OCI-LY1 (cell line): ENCODE results near the gene DBN1.

Source experiments
- H2AFZ ChIP-seq: fragments of 200-600 bp; sonication (generic), shearing (Covaris generic); 2 replicates; pipeline ENCODE4 v1.6.0; 2014; ENCODE audit warnings: antibody characterized with exemption, mild to moderate bottlenecking, low read length
- H3F3A ChIP-seq: fragments of 200-600 bp; sonication (generic), shearing (Covaris generic); 2 replicates; pipeline ENCODE4 v1.6.0; 2014; ENCODE audit warnings: mild to moderate bottlenecking, antibody characterized with exemption, low read length, moderate library complexity; ENCODE audit not compliant: insufficient read depth
- H3K27ac ChIP-seq: fragments of 200-600 bp; sonication (generic); 2 replicates; pipeline ENCODE4 v1.5.1; 2014; ENCODE audit warnings: low read length, mixed run types, mild to moderate bottlenecking, low read depth; ENCODE audit not compliant: poor library complexity, severe bottlenecking
- H3K27me3 ChIP-seq: fragments of 200-600 bp; sonication (generic); 2 replicates; pipeline ENCODE4 v1.6.0; 2014; ENCODE audit warnings: antibody characterized with exemption, mild to moderate bottlenecking, low read length, moderate library complexity; ENCODE audit not compliant: insufficient read depth
- H3K36me3 ChIP-seq: fragments of 200-600 bp; sonication (generic); 2 replicates; pipeline ENCODE4 v1.6.1; 2014; ENCODE audit warnings: mild to moderate bottlenecking, antibody characterized with exemption, low read length, moderate library complexity, mixed read lengths; ENCODE audit not compliant: insufficient read depth
- H3K4me1 ChIP-seq: fragments of 200-600 bp; sonication (generic); 2 replicates; pipeline ENCODE4 v1.5.1; 2014; ENCODE audit warnings: mild to moderate bottlenecking, low read length, moderate library complexity; ENCODE audit not compliant: insufficient read depth, severe bottlenecking
- H3K4me2 ChIP-seq: fragments of 200-600 bp; sonication (generic), shearing (Covaris generic); 2 replicates; pipeline ENCODE4 v1.6.1; 2014; ENCODE audit warnings: low read length
- H3K4me3 ChIP-seq: fragments of 200-600 bp; sonication (generic); 2 replicates; pipeline ENCODE4 v1.5.1; 2014; ENCODE audit warnings: low read length, low read depth, mild to moderate bottlenecking, mixed read lengths; ENCODE audit not compliant: poor library complexity, severe bottlenecking
- H3K79me2 ChIP-seq: fragments of 200-600 bp; shearing (Covaris generic); 2 replicates; pipeline ENCODE4 v1.6.1; 2016; ENCODE audit warnings: mixed run types, low read length, mixed read lengths; ENCODE audit not compliant: insufficient read depth
- H3K9ac ChIP-seq: fragments of 200-600 bp; sonication (generic), shearing (Covaris generic); 2 replicates; pipeline ENCODE4 v1.6.1; 2014; ENCODE audit warnings: mild to moderate bottlenecking, low read length, mixed read lengths
- H3K9me2 ChIP-seq: fragments of 200-600 bp; sonication (generic), shearing (Covaris generic); 2 replicates; pipeline ENCODE4 v1.6.1; 2014; ENCODE audit warnings: low read depth, mild to moderate bottlenecking, low read length, mixed read lengths
- H3K9me3 ChIP-seq: fragments of 200-600 bp; shearing (Covaris generic); 2 replicates; pipeline ENCODE4 v1.6.1; 2014; ENCODE audit warnings: low read length, mixed read lengths
- H4K20me1 ChIP-seq: fragments of 200-600 bp; sonication (generic), shearing (Covaris generic); 2 replicates; pipeline ENCODE4 v1.6.0; 2016; ENCODE audit warnings: mild to moderate bottlenecking, low read length; ENCODE audit not compliant: insufficient read depth
- EZH2 ChIP-seq: fragments of 200-600 bp; sonication (generic), shearing (Covaris generic); IDR thresholded peaks from 2 replicates; pipeline ENCODE4 v1.8.0; 2017; ENCODE audit warnings: borderline replicate concordance, mixed run types, mild to moderate bottlenecking, antibody characterized with exemption, low read length, moderate library complexity, mixed read lengths
- TF ChIP-seq, protein P1 (sequence below): fragments of 200-600 bp; sonication (generic), shearing (Covaris generic); IDR thresholded peaks from 2 replicates; pipeline ENCODE4 v1.5.1; 2017; ENCODE audit warnings: mild to moderate bottlenecking, antibody characterized with exemption, low read length, moderate library complexity, mixed read lengths

DBN1 gene

DNA sequence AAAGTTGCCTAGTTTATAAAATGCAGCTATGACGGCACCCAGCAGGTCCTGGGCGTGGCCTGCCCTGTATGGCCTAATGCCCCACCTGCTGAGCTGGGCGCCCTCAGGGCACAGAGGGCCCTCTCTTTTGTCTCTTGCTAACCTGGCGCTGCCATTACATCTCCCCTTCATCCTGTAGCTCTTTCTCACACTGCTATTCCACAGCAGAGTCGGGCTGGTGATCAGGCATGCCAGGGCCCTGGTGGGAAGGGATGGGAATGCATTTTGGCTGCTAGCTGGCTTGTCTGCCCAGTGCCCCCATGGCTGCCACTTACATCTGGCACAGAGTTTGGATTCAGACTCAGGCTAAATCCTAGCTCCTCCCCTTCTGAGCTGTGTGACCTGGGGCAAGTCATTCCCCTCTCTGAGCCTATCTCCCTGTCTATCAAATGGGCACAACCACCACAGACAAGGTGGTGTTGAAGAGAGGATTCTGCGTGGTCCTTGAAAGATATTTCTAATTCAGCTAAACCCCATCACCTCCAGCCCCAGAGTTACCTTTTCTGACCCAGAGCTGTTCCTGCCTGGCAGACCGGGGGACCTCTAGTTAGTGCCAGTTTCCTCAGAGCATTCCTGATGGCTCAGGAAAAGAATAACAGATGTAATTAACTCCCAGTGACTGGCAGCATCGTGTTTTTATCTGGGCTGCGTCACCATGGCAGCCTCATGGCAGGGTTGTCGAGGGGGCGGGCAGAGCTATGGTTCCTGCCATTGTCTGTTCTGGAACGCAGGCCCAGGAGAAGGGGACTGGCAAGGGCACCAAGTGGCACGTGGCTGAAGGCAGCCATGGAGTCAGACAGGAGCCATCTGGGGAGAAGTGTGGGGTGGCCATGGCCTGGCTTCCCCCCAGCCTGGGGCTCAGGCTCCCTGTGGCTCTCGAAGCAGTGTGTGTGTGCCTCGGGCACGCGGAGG lies 20.5 kb downstream of the DBN1 start:
- TF ChIP-seq EZH2 = no peak
- TF ChIP-seq, protein P1, sequence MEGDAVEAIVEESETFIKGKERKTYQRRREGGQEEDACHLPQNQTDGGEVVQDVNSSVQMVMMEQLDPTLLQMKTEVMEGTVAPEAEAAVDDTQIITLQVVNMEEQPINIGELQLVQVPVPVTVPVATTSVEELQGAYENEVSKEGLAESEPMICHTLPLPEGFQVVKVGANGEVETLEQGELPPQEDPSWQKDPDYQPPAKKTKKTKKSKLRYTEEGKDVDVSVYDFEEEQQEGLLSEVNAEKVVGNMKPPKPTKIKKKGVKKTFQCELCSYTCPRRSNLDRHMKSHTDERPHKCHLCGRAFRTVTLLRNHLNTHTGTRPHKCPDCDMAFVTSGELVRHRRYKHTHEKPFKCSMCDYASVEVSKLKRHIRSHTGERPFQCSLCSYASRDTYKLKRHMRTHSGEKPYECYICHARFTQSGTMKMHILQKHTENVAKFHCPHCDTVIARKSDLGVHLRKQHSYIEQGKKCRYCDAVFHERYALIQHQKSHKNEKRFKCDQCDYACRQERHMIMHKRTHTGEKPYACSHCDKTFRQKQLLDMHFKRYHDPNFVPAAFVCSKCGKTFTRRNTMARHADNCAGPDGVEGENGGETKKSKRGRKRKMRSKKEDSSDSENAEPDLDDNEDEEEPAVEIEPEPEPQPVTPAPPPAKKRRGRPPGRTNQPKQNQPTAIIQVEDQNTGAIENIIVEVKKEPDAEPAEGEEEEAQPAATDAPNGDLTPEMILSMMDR = no peak
- H3K27me3 ChIP-seq = no peaks in the 10 kb centered on the region
- peak overlapping the region; percentile 83; the same call in 1 of the 2 replicates for H3K4me2 ChIP-seq
- H3K36me3 ChIP-seq = peaks cover 11% of the 10 kb centered on the region; the same call in 1 of the 2 replicates
- no peak overlapping the region for H3K9ac ChIP-seq
- no peaks in the 10 kb centered on the region for H3K9me2 ChIP-seq
- H3K4me3 ChIP-seq = no peak overlapping the region
- no peak overlapping the region for H2AFZ ChIP-seq
- no peaks in the 10 kb centered on the region for H3K9me3 ChIP-seq
- H3K79me2 ChIP-seq = no peaks in the 10 kb centered on the region
- H3F3A ChIP-seq = no peaks in the 10 kb centered on the region
- H4K20me1 ChIP-seq = no peaks in the 10 kb centered on the region
- H3K27ac ChIP-seq = peak overlapping the region; percentile 21
- H3K4me1 ChIP-seq = peaks cover 50% of the 10 kb centered on the region

DNA sequence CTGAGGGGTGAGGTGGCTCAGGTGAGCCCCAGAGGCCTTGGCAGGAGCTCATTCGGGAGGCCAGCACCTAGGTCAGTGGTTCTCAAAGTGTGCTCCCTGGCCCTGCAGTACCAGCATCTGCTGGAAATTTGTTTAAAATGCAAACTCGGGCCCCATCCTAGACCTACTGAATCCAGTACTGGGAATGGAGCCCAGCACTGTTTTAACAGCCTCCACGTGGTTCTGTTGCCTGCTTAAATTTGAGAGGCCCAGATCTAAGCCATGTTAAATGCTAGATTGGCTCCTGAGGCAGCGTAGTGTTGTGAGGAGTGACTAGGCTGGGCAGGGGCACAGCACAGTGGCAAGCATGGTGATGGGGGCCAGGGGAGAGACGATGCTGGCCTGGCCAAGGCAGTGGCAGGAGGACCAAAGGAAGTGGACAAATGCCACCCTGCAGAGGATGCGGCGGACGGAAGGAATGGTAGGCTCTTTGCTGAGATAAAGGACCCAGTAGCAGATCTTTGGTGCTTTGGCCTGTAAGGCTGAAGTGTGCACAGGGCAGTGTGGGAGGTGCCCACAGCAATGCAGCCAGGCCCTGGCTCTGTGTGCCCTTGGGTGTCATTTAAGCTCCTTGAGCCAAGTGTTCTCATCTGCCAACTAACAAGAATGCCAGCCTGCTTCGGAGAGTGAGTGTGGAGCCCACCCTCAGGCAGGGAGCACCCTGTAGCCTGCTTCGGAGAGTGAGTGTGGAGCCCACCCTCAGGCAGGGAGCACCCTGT lies 22.6 kb downstream of the DBN1 start:
- Histone ChIP-seq H3K27ac (no peak overlapping the region), H3K79me2 (no peaks in the 10 kb centered on the region), H2AFZ (no peak overlapping the region), H3K9me3 (no peaks in the 10 kb centered on the region), H3K27me3 (no peaks in the 10 kb centered on the region), H3K9ac (no peak overlapping the region), H3K4me1 (peaks cover 47% of the 10 kb centered on the region), H3K9me2 (no peaks in the 10 kb centered on the region), H3K4me2 (no peak overlapping the region), H3F3A (no peaks in the 10 kb centered on the region), H3K4me3 (no peak overlapping the region), H3K36me3 (no peaks in the 10 kb centered on the region), H4K20me1 (no peaks in the 10 kb centered on the region)
- TF ChIP-seq, protein P1 = no peak
- no peak for TF ChIP-seq EZH2

DNA sequence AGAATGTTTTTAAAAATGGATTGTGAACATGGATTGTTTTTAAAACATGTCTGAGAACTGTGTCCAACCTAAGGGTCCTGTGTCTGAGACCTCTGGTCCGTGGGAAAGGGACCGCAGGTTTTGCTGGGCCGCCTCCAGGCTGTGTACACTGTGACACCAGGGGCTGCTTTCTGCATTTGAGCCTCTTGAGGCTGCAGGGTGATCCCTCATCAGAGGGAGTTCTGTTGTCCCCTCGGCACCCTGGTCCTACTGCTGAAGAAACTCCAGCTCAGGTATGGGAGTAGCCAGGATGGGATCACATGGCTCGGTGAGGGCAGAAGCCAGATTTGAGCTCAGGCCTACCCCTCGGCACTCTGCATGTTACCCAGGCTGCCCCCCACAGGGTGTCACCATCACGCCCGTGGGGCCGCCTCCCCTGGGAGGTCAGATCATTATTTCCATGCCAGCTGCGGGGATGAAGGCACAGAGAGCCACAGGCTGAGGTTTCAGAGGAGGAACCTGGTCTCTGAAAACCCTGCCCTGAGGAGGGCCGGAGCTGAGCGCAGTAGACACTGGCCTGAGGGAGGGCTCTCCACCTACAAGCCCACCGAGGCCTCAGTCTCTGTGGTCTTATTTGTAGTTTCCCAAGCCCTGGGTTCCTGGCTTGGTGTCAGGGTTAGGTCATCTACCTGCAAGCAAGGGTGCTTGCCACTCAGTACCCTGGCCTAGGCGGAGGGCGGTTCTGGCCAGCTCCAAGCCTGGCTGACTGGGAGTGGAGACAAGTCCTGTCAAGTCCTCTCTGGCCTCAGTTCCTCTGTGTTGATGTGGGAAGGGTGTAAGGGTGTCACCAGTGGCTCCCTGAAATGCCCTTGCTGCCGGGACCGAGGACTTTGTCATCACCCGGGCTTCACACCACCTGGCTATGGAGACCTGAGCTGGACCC lies 24.0 kb downstream of the DBN1 start:
- no peak overlapping the region for H3K27ac ChIP-seq
- H3K4me1 ChIP-seq = peaks cover 49% of the 10 kb centered on the region
- H3K27me3 ChIP-seq = no peaks in the 10 kb centered on the region
- no peak for TF ChIP-seq EZH2
- TF ChIP-seq, protein P1 = no peak
- no peaks in the 10 kb centered on the region for H3K9me3 ChIP-seq
- H3F3A ChIP-seq = no peaks in the 10 kb centered on the region
- no peak overlapping the region for H3K4me3 ChIP-seq
- H3K79me2 ChIP-seq = no peaks in the 10 kb centered on the region
- H3K4me2 ChIP-seq = peak overlapping the region; percentile 13; the same call in 1 of the 2 replicates
- H4K20me1 ChIP-seq = no peaks in the 10 kb centered on the region
- no peak overlapping the region for H3K9ac ChIP-seq
- no peaks in the 10 kb centered on the region for H3K9me2 ChIP-seq
- no peak overlapping the region for H2AFZ ChIP-seq
- H3K36me3 ChIP-seq = no peaks in the 10 kb centered on the region
